HL-60 (cell line): ENCODE measurements around the gene CCL18.
"Not testable (repeated sequence)": the region's sequence is repeated elsewhere in the genome, so short reads cannot be mapped to it uniquely, and the experiment has no call there.

Experiments used
- DNase-seq, 2 experiments: peaks; one replicate each; pipeline ENCODE4 v3.0.0-alpha.2; 2010 to 2020; ENCODE audit warnings: low read depth in 1 of 2, low spot score in 1 of 2
- H3K27ac ChIP-seq: fragments of 250-450 bp; sonication (Bioruptor Pico); replicated peaks from 2 replicates; pipeline ENCODE4 v1.5.1; 2020; ENCODE audit warnings: mild to moderate bottlenecking, moderate library complexity
- H3K27me3 ChIP-seq: fragments of 250-450 bp; sonication (Bioruptor Pico); 2 replicates; pipeline ENCODE4 v1.5.1; 2021; ENCODE audit warnings: mild to moderate bottlenecking, moderate library complexity; ENCODE audit not compliant: insufficient read depth, poor library complexity, severe bottlenecking
- H3K4me3 ChIP-seq: replicated peaks from 2 replicates; pipeline ENCODE4 v1.5.1; 2011; ENCODE audit warnings: mild to moderate bottlenecking, control low read depth, low read length; ENCODE audit not compliant: insufficient read depth
- GABPA ChIP-seq: IDR thresholded peaks from 2 replicates; pipeline ENCODE4 v1.6.1; 2012; ENCODE audit warnings: low read depth
- POLR2AphosphoS5 ChIP-seq: IDR thresholded peaks from 2 replicates; pipeline ENCODE4 v1.6.1; 2012; ENCODE audit warnings: low read depth
- SPI1 ChIP-seq: IDR thresholded peaks from 2 replicates; pipeline ENCODE4 v1.6.1; 2012; ENCODE audit warnings: low read depth, mild to moderate bottlenecking, borderline replicate concordance
- long read RNA-seq: library from polyadenylated mRNA; unstranded; transcript quantifications from one replicate; pipeline ENCODE4 v2.0.0, GENCODE V29; 2020
- TF ChIP-seq, protein P1 (sequence below): IDR thresholded peaks from 2 replicates; pipeline ENCODE4 v1.6.1; 2012; ENCODE audit warnings: low read depth; ENCODE audit not compliant: insufficient replicate concordance
- TF ChIP-seq, protein P2 (sequence below): IDR thresholded peaks from one replicate; pipeline ENCODE4 v1.5.1; 2011; ENCODE audit warnings: low read length, control low read depth, inconsistent platforms; ENCODE audit not compliant: insufficient read depth

Gene CCL18, protein sequence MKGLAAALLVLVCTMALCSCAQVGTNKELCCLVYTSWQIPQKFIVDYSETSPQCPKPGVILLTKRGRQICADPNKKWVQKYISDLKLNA
- long read RNA-seq, result 0 reads

- Histone ChIP-seq H3K27ac (no peak within 1 kb of the TSS), H3K27me3 (no peaks in the 10 kb centered on the region), H3K4me3 (no peak within 1 kb of the TSS)
- DNase-seq, result no peak
- TF ChIP-seq, protein P1, sequence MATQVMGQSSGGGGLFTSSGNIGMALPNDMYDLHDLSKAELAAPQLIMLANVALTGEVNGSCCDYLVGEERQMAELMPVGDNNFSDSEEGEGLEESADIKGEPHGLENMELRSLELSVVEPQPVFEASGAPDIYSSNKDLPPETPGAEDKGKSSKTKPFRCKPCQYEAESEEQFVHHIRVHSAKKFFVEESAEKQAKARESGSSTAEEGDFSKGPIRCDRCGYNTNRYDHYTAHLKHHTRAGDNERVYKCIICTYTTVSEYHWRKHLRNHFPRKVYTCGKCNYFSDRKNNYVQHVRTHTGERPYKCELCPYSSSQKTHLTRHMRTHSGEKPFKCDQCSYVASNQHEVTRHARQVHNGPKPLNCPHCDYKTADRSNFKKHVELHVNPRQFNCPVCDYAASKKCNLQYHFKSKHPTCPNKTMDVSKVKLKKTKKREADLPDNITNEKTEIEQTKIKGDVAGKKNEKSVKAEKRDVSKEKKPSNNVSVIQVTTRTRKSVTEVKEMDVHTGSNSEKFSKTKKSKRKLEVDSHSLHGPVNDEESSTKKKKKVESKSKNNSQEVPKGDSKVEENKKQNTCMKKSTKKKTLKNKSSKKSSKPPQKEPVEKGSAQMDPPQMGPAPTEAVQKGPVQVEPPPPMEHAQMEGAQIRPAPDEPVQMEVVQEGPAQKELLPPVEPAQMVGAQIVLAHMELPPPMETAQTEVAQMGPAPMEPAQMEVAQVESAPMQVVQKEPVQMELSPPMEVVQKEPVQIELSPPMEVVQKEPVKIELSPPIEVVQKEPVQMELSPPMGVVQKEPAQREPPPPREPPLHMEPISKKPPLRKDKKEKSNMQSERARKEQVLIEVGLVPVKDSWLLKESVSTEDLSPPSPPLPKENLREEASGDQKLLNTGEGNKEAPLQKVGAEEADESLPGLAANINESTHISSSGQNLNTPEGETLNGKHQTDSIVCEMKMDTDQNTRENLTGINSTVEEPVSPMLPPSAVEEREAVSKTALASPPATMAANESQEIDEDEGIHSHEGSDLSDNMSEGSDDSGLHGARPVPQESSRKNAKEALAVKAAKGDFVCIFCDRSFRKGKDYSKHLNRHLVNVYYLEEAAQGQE, result no peak
- TF ChIP-seq SPI1 (no peak), POLR2AphosphoS5 (no peak), GABPA (no peak)
- TF ChIP-seq, protein P2, sequence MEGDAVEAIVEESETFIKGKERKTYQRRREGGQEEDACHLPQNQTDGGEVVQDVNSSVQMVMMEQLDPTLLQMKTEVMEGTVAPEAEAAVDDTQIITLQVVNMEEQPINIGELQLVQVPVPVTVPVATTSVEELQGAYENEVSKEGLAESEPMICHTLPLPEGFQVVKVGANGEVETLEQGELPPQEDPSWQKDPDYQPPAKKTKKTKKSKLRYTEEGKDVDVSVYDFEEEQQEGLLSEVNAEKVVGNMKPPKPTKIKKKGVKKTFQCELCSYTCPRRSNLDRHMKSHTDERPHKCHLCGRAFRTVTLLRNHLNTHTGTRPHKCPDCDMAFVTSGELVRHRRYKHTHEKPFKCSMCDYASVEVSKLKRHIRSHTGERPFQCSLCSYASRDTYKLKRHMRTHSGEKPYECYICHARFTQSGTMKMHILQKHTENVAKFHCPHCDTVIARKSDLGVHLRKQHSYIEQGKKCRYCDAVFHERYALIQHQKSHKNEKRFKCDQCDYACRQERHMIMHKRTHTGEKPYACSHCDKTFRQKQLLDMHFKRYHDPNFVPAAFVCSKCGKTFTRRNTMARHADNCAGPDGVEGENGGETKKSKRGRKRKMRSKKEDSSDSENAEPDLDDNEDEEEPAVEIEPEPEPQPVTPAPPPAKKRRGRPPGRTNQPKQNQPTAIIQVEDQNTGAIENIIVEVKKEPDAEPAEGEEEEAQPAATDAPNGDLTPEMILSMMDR, result no peak
Observed at GRCh38 chr17:36063786-36064541, at the start of gene CCL18. Gene CCL18 (plus strand): TSS chr17:36064272. CDS start chr17:36064343, 71 bp downstream.

DNA sequence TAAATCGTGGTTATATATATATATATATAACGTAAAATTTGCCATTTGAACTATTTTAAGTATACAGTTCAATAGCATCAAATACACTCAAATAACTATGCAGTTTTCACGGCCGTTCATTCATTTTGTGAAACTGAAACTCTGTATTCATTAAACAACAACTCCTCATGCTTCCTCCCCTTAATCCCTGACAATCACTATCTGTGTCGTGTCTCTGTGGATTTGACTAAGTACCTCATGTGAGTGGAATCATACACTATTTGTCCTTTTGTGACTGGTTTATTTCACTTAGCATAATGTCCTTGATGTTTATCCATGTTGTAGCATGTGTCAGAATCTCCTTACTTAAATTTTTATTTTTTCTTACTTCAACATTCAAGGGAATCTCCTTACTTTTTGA, 49.1 kb upstream of the CCL18 start:
- TF ChIP-seq SPI1 (no peak), GABPA (no peak)
- TF ChIP-seq, protein P1, result no peak
- no peak overlapping the region for H3K27ac ChIP-seq
- DNase-seq, result no peak
- no peaks in the 10 kb centered on the region for H3K27me3 ChIP-seq
- no peak overlapping the region for H3K4me3 ChIP-seq

DNA sequence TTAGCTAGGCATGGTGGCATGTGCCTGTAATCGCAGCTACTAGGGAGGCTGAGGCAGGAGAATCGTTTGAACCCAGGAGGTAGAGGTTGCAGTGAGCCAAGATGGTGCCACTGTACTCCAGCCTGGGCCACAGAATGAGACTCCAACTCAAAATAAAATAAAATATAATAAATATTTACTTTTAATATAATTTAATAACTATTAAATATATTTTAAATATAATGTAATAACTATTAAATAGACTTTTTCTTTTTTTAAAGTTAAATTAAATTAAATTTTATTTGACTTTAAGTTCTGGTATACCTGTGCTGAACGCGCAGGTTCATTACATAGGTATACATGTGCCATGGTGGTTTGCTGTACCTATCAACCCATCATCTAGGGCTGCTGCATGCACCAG, 48.2 kb upstream of the CCL18 start:
- not testable (repeated sequence) for H3K27me3 ChIP-seq, H3K27ac ChIP-seq, DNase-seq, H3K4me3 ChIP-seq

DNA sequence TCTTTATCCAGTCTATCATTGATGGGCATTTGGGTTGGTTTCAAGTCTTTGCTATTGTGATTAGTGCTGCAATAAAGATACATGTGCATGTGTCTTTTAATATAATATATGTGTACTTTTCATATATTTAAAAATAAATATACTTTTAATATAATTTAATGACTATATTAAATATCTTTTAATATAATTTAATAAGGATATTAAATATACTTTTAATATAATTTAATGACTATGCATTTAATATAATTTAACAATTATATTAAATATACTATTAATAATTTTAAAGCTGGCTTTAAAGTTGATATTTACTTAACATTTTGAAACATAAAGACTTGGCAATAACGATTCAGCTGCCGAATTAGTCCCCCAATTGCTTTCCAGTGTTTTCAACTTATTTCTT, 47.5 kb upstream of the CCL18 start:
- Histone ChIP-seq H3K27me3 (no peaks in the 10 kb centered on the region), H3K4me3 (no peak overlapping the region), H3K27ac (no peak overlapping the region)
- TF ChIP-seq, protein P1, result no peak
- no peak for TF ChIP-seq SPI1
- TF ChIP-seq POLR2AphosphoS5, result no peak
- TF ChIP-seq, protein P2, result no peak
- TF ChIP-seq GABPA, result no peak
- DNase-seq, result no peak
